NCI-H2171 treated with DMSO at 0.1 percent for 48 hours (cell line): Measurements from ENCODE around the gene ALDH1L1.

Experiments
- DNase-seq: peaks from one replicate; lab custom pipeline; 2025; lab: John Stamatoyannopoulos, UW

Gene ALDH1L1

GRCh38 chr3:126054870-126055269 is 125.5 kb downstream of the ALDH1L1 start:
- DNase-seq: no peak

DNA sequence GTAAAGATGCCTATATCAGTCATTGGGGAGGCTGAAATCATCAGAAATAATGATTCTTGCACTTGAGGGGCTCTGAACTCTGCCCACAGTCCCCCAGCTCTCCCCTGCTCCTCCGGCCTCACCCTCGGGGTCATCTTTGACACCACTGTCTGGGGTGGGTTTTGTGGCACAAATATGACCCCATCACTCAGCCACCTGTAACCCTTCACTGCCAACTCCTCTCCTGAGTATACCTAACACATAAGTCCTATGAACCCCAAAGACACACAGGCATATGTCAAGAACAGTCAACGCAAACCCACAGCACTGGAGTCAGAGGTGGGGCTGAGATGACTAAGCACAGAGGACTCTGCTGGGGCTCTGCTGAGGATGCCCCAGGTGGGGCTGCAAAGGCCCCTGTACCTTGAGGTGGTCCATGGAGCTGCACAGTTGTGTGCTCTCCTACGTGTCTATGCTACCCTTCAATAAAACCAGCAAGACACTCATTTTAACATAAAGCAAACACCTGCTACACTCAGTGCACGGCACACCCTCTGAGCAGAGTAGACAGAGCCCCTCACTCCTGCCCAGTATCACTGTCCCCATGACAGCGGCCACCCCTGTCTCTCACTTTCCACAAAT is 126.3 kb downstream of the ALDH1L1 start:
- no peak for DNase-seq
